Stimulated activated CD4-positive, alpha-beta T cell treated with anti-CD3 and anti-CD28 coated beads, TNF-alpha, amount 100 ng/mL, for 1 hour (primary cell): ENCODE results near the gene JAKMIP2.
"Not testable (repeated sequence)": the region's sequence is repeated elsewhere in the genome, so short reads cannot be mapped to it uniquely, and the experiment has no call there.

Experiments
- DNase-seq, 3 donors: peaks; one replicate each; pipeline ENCODE4 v3.0.0-alpha.2; 2020; ENCODE audit warnings: low read depth in 3 of 3, low spot score in 1 of 3

JAKMIP2 gene

GRCh38 chr5:147616421-147616820 lies 166.1 kb downstream of the JAKMIP2 start:
- DNase-seq, result no peak

- no peak for DNase-seq
Observed at GRCh38 chr5:147613359-147613758, 169.2 kb downstream of the JAKMIP2 start.

- no peak for DNase-seq
Observed at GRCh38 chr5:147611483-147611882, 171.0 kb downstream of the JAKMIP2 start.

GRCh38 chr5:147610798-147611197 lies 171.7 kb downstream of the JAKMIP2 start:
- DNase-seq, result no peak

- no peak for DNase-seq
Observed at GRCh38 chr5:147601652-147602051, 180.9 kb downstream of the JAKMIP2 start.

- no peak for DNase-seq
Observed at GRCh38 chr5:147591120-147591519, 191.4 kb downstream of the JAKMIP2 start.

GRCh38 chr5:147590096-147590495 lies 192.4 kb downstream of the JAKMIP2 start:
- no peak for DNase-seq

- no peak for DNase-seq
Observed at GRCh38 chr5:147586832-147587231, 195.7 kb downstream of the JAKMIP2 start.

- no peak for DNase-seq
Observed at GRCh38 chr5:147586221-147586620, 196.3 kb downstream of the JAKMIP2 start.

GRCh38 chr5:147582272-147582671 lies 200.3 kb downstream of the JAKMIP2 start:
- DNase-seq, result not testable (repeated sequence)

- not testable (repeated sequence) for DNase-seq
Observed at GRCh38 chr5:147580418-147580817, 202.1 kb downstream of the JAKMIP2 start.

GRCh38 chr5:147578228-147579024 lies 204.1 kb downstream of the JAKMIP2 start:
- no peak for DNase-seq

- DNase-seq, result no peak
Observed at GRCh38 chr5:147576646-147577535, 205.6 kb downstream of the JAKMIP2 start.

- no peak for DNase-seq
Observed at GRCh38 chr5:147575598-147575997, 206.9 kb downstream of the JAKMIP2 start.

- no peak for DNase-seq
Observed at GRCh38 chr5:147573211-147573610, 209.3 kb downstream of the JAKMIP2 start.

GRCh38 chr5:147568710-147569406 lies 213.7 kb downstream of the JAKMIP2 start:
- DNase-seq, result no peak

- DNase-seq, result no peak
Observed at GRCh38 chr5:147567917-147568598, 214.5 kb downstream of the JAKMIP2 start.

- DNase-seq, result no peak
Observed at GRCh38 chr5:147565524-147565923, 217.0 kb downstream of the JAKMIP2 start.

- DNase-seq, result no peak
Observed at GRCh38 chr5:147564124-147564486, 218.4 kb downstream of the JAKMIP2 start.

GRCh38 chr5:147563466-147564123 lies 218.9 kb downstream of the JAKMIP2 start:
- no peak for DNase-seq
